GM12878 (cell line): ENCODE measurements around the gene PNPLA5. TPM values are rescaled to one million over a fixed set of nuclear protein-coding genes. Genes with fewer than 3 reads are reported as not detected.

Experiments
- ATAC-seq: fragments of 200-7000 bp; cut with Tn5 transposase; 3 replicates; pipeline ENCODE4 v1.9.1; 2020; ENCODE audit warnings: mild to moderate bottlenecking, moderate library complexity
- BruUV-seq: library from RNA; stranded (reverse); fragments of 400-500 nt; replicated peaks from 2 replicates; lab custom pipeline; 2021; lab: Mats Ljungman, UMichigan
- CTCF ChIA-PET: fragments of 300-600 bp; sonication (Branson Sonifier 250); formaldehyde crosslinking; extraction: SDS; loops from one replicate; lab custom pipeline; 2021; ENCODE audit warnings: inconsistent platforms; lab: Yijun Ruan, JAX
- POLR2A ChIA-PET: fragments of 350-600 bp; formaldehyde crosslinking; extraction: SDS; loops from one replicate; lab custom pipeline; 2021; ENCODE audit warnings: inconsistent platforms; lab: Charles Lee
- RAD21 ChIA-PET: fragments of 300-600 bp; sonication (Branson Sonifier 250); formaldehyde crosslinking; loops from one replicate; lab custom pipeline; 2023; ENCODE audit warnings: antibody characterized with exemption; ENCODE audit not compliant: unreplicated experiment; lab: Charles Lee
- SMC1A ChIA-PET: fragments of 300-600 bp; sonication (Branson Sonifier 250); formaldehyde crosslinking; loops from one replicate; lab custom pipeline; 2023; ENCODE audit not compliant: unreplicated experiment, uncharacterized antibody; lab: Charles Lee
- DNase-seq: peaks from one replicate; pipeline ENCODE4 v3.0.0-alpha.2; 2011; ENCODE audit warnings: low read depth, low spot score
- FAIRE-seq: peaks from 3 replicates; lab custom pipeline; 2011; peaks lifted over from hg19 to GRCh38; lab: Jason Lieb, UNC
- H2AFZ ChIP-seq: 2 replicates; pipeline ENCODE4 v1.6.0; 2011; ENCODE audit warnings: low read depth, low read length, control low read depth; ENCODE audit not compliant: control insufficient read depth
- H3K27ac ChIP-seq: 2 replicates; pipeline ENCODE4 v1.5.1; 2011; ENCODE audit warnings: control low read depth; ENCODE audit not compliant: control insufficient read depth, insufficient read depth
- H3K27me3 ChIP-seq, 2 experiments: replicated peaks in 1 of 2; 2 replicates each; pipeline versions ENCODE4 v1.6.0 to v1.6.1; 2011; ENCODE audit warnings: low read length in 1 of 2; ENCODE audit not compliant: control insufficient read depth in 2 of 2, insufficient read depth in 2 of 2
- H3K36me3 ChIP-seq, 2 experiments: 2 replicates each; pipeline ENCODE4 v1.5.1; 2011; ENCODE audit warnings: low read length in 1 of 2; ENCODE audit not compliant: control insufficient read depth in 2 of 2, insufficient read depth in 2 of 2
- H3K4me1 ChIP-seq: 2 replicates; pipeline ENCODE4 v1.6.1; 2011; ENCODE audit warnings: mild to moderate bottlenecking, low read length, moderate library complexity, mixed read lengths; ENCODE audit not compliant: control insufficient read depth, insufficient read depth
- H3K4me2 ChIP-seq: 2 replicates; pipeline ENCODE4 v1.6.0; 2011; ENCODE audit warnings: control low read depth; ENCODE audit not compliant: control insufficient read depth, insufficient read depth
- H3K4me3 ChIP-seq: fragments of 200-600 bp; sonication (generic); 2 replicates; pipeline ENCODE4 v1.5.1; 2016
- H3K79me2 ChIP-seq: 2 replicates; pipeline ENCODE4 v1.6.0; 2011; ENCODE audit warnings: low read length; ENCODE audit not compliant: control insufficient read depth, insufficient read depth
- H3K9ac ChIP-seq: 2 replicates; pipeline ENCODE4 v1.8.0; 2011; ENCODE audit warnings: low read length, control low read depth, mixed read lengths; ENCODE audit not compliant: control insufficient read depth, insufficient read depth
- H3K9me3 ChIP-seq: replicated peaks from 3 replicates; pipeline ENCODE4 v1.5.1; 2011; ENCODE audit warnings: mild to moderate bottlenecking, low read length; ENCODE audit not compliant: control insufficient read depth, insufficient read depth
- H4K20me1 ChIP-seq: 2 replicates; pipeline ENCODE4 v1.6.0; 2011; ENCODE audit not compliant: control insufficient read depth, insufficient read depth
- EED ChIP-seq: sonication (generic); IDR thresholded peaks from 2 replicates; pipeline ENCODE4 v1.6.1; 2016; ENCODE audit warnings: antibody characterized with exemption, low read depth
- KLF5 ChIP-seq: fragments of 450-650 bp; IDR thresholded peaks from 2 replicates; pipeline ENCODE4 v1.6.1; 2014; ENCODE audit warnings: mild to moderate bottlenecking; ENCODE audit not compliant: partially characterized antibody
- RBBP5 ChIP-seq: fragments of 200-600 bp; sonication (generic); conservative IDR thresholded peaks from 2 replicates; pipeline ENCODE4 v1.6.1; 2016
- SREBF1 ChIP-seq: IDR thresholded peaks from 2 replicates; pipeline ENCODE4 v1.6.1; 2012; ENCODE audit warnings: mild to moderate bottlenecking, low read length
- WGBS: methylation state at CpG from one replicate; pipeline ENCODE4 v1.1.6; 2016; ENCODE audit warnings: low lambda C conversion rate; ENCODE audit not compliant: insufficient replicate concordance, insufficient coverage; ENCODE audit errors: missing lambda C conversion rate; 5-methylcytosine and 5-hydroxymethylcytosine counted together
- in situ Hi-C: fragments of 300-500 bp; cut with MboI; formaldehyde crosslinking; loops from 9 replicates; pipeline ENCODE4 v1.14.3; 2018; ENCODE audit warnings: mixed read lengths
- intact Hi-C: fragments of 100-400 bp; cut with micrococcal nuclease; formaldehyde crosslinking; loops from one replicate; pipeline ENCODE4 v1.14.2; 2022; ENCODE audit not compliant: unreplicated experiment
- polyA plus RNA-seq, 11 experiments: library from polyadenylated mRNA; depleted of rRNA in 4 of 11; unstranded in 6 of 11; stranded (reverse) in 5 of 11; fragments of >200 nt; fragmentation: Nextera tagmentation in 4 of 11; fragmentation: Illumina TruSeq in 1 of 11; extraction: Ambion mirVana in 4 of 11; extraction: Trizol in 1 of 11; gene quantifications; 1 replicate in 1 of 11; 2 replicates in 10 of 11; pipeline versions ENCODE4 v1.2.1 to v1.2.3, GENCODE V29; 2011 to 2016; ENCODE audit warnings: inconsistent platforms in 2 of 11, missing spikeins in 2 of 11, low read depth in 1 of 11
- total RNA-seq, 4 experiments: library from RNA; depleted of rRNA in 3 of 4; stranded (reverse); fragments of >200 nt in 3 of 4; fragmentation: Illumina TruSeq in 1 of 4; extraction: Trizol in 1 of 4; gene quantifications; 2 replicates each; pipeline versions ENCODE4 v1.2.1 to v1.2.3, GENCODE V29; 2013 to 2021
- TF ChIP-seq, protein P1 (sequence below): fragments of 450-650 bp; IDR thresholded peaks from 2 replicates; pipeline ENCODE4 v1.6.1; 2017; ENCODE audit warnings: mild to moderate bottlenecking, moderate library complexity
- TF ChIP-seq, protein P2 (sequence below): IDR thresholded peaks from 2 replicates; pipeline ENCODE4 v1.6.1; 2012; ENCODE audit warnings: improper control_type of control experiment, low read depth, low read length; ENCODE audit not compliant: insufficient replicate concordance

PNPLA5 gene
- total and polyA plus RNA-seq, 10 of the 15 experiments (the other 5 are each of a cell fraction or from before 2014, with no cell fraction given), result not detected

DNA sequence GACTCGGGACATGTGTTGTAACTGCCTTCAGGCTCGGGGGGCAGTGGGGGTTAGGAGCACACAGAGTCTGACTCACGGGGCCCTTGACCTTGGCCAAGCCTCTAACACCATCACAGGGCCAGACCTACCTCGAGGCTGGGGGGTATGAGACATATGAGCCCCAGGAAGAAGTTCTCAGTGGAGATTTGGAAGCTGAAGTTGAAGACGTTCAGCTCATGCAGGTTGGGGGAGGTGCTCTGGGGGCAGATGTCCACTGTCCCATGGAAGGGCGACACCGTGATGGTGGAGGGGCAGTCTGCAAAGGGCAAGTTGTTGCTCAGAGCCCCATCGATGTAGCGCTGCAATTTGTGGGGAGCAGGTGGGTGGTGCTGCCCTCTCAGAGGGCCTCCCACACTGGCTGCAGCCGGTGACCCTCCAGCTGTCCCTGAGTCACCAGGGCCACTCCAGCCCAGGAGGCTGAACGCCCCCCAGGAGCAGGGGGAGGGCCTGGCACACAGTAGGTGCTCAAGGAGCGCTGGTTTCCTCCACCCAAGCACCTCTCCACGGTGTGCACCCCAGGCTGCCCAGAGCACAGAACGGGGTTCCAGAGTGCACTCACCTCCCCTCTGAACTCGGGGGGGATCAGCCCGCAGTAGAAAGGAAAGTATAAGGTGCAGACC is 2.5 kb downstream of the PNPLA5 start:
- Histone ChIP-seq H3K79me2 (no peaks in the 10 kb centered on the region), H3K27me3 (peaks cover 11% of the 10 kb centered on the region in 2 experiments), H2AFZ (no peak overlapping the region), H4K20me1 (no peaks in the 10 kb centered on the region; the same call in 1 of the 2 replicates), H3K4me1 (peaks cover 6% of the 10 kb centered on the region), H3K4me3 (no peak overlapping the region)
- intact Hi-C loops, result loop anchor here (10.0 kb wide), 1 partner anchor 145 kb away; no protein-coding TSS in a partner anchor
- RAD21 ChIA-PET, result no interaction called here
- DNase-seq, result no peak
- in situ Hi-C loops, result no loop called here
- SMC1A ChIA-PET, result no interaction called here
- POLR2A ChIA-PET, result no interaction called here
- BruUV-seq, result no TSS peak
- TF ChIP-seq SREBF1, result no peak
- TF ChIP-seq, all 136 proteins: peak for 0
- no peak for FAIRE-seq
- ATAC-seq, result no peak
- Histone ChIP-seq H3K4me2 (no peak overlapping the region), H3K9me3 (no peaks in the 10 kb centered on the region), H3K36me3 (no peaks in the 10 kb centered on the region), H3K27ac (no peak overlapping the region), H3K9ac (no peak overlapping the region)
- CTCF ChIA-PET, result interaction anchor here (1.4 kb wide), 1 partner anchor 57 kb away, joined by 3 read pairs; no protein-coding TSS in a partner anchor
- 14% methylated on average over 14 of the region's 16 CpGs for WGBS

DNA sequence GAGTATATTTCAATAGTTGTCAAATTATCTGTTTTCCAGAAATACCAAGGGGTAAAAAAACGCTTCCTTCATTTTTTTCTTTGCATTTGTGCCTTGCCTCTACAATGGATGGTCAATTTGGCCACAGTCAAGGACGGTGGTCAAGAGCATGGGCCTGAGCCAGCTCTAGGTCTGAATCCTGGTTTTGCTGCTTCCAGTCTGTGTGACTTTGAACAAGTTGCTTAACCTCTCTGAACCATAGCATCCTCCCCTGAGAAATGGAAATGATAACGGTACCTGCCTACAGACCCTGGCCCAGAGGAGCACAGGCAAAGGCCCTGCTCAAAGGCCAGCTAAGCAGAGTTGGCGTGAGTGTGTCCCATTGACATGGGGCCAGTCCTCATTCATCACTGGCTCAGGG is 3.1 kb downstream of the PNPLA5 start:
- CTCF ChIA-PET, result interaction anchor here (1.4 kb wide), 1 partner anchor 57 kb away, joined by 3 read pairs; no protein-coding TSS in a partner anchor
- H3K4me3 ChIP-seq, result no peak overlapping the region
- RAD21 ChIA-PET, result no interaction called here
- H3K4me1 ChIP-seq, result peaks cover 9% of the 10 kb centered on the region
- SMC1A ChIA-PET, result no interaction called here
- POLR2A ChIA-PET, result no interaction called here
- no peaks in the 10 kb centered on the region for H3K79me2 ChIP-seq
- in situ Hi-C loops (no loop called here), intact Hi-C loops (loop anchor here (10.0 kb wide), 1 partner anchor 144 kb away; no protein-coding TSS in a partner anchor)
- no peaks in the 10 kb centered on the region for H3K36me3 ChIP-seq
- H3K27me3 ChIP-seq, result peaks cover 11% of the 10 kb centered on the region in 2 experiments
- H3K27ac ChIP-seq, result no peak overlapping the region
- H3K4me2 ChIP-seq, result no peak overlapping the region
- BruUV-seq, result no TSS peak
- no peak for ATAC-seq
- no peaks in the 10 kb centered on the region for H3K9me3 ChIP-seq
- DNase-seq, result no peak
- no peaks in the 10 kb centered on the region; the same call in 1 of the 2 replicates for H4K20me1 ChIP-seq
- WGBS, result 0% methylated on average over 4 of the region's 4 CpGs
- no peak for FAIRE-seq
- no peak overlapping the region for H3K9ac ChIP-seq
- no peak overlapping the region for H2AFZ ChIP-seq
- TF ChIP-seq EED, result no peak
- no peak for TF ChIP-seq RBBP5
- TF ChIP-seq, protein P1, sequence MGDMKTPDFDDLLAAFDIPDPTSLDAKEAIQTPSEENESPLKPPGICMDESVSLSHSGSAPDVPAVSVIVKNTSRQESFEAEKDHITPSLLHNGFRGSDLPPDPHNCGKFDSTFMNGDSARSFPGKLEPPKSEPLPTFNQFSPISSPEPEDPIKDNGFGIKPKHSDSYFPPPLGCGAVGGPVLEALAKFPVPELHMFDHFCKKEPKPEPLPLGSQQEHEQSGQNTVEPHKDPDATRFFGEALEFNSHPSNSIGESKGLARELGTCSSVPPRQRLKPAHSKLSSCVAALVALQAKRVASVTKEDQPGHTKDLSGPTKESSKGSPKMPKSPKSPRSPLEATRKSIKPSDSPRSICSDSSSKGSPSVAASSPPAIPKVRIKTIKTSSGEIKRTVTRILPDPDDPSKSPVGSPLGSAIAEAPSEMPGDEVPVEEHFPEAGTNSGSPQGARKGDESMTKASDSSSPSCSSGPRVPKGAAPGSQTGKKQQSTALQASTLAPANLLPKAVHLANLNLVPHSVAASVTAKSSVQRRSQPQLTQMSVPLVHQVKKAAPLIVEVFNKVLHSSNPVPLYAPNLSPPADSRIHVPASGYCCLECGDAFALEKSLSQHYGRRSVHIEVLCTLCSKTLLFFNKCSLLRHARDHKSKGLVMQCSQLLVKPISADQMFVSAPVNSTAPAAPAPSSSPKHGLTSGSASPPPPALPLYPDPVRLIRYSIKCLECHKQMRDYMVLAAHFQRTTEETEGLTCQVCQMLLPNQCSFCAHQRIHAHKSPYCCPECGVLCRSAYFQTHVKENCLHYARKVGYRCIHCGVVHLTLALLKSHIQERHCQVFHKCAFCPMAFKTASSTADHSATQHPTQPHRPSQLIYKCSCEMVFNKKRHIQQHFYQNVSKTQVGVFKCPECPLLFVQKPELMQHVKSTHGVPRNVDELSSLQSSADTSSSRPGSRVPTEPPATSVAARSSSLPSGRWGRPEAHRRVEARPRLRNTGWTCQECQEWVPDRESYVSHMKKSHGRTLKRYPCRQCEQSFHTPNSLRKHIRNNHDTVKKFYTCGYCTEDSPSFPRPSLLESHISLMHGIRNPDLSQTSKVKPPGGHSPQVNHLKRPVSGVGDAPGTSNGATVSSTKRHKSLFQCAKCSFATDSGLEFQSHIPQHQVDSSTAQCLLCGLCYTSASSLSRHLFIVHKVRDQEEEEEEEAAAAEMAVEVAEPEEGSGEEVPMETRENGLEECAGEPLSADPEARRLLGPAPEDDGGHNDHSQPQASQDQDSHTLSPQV, result no peak
- TF ChIP-seq, protein P2, sequence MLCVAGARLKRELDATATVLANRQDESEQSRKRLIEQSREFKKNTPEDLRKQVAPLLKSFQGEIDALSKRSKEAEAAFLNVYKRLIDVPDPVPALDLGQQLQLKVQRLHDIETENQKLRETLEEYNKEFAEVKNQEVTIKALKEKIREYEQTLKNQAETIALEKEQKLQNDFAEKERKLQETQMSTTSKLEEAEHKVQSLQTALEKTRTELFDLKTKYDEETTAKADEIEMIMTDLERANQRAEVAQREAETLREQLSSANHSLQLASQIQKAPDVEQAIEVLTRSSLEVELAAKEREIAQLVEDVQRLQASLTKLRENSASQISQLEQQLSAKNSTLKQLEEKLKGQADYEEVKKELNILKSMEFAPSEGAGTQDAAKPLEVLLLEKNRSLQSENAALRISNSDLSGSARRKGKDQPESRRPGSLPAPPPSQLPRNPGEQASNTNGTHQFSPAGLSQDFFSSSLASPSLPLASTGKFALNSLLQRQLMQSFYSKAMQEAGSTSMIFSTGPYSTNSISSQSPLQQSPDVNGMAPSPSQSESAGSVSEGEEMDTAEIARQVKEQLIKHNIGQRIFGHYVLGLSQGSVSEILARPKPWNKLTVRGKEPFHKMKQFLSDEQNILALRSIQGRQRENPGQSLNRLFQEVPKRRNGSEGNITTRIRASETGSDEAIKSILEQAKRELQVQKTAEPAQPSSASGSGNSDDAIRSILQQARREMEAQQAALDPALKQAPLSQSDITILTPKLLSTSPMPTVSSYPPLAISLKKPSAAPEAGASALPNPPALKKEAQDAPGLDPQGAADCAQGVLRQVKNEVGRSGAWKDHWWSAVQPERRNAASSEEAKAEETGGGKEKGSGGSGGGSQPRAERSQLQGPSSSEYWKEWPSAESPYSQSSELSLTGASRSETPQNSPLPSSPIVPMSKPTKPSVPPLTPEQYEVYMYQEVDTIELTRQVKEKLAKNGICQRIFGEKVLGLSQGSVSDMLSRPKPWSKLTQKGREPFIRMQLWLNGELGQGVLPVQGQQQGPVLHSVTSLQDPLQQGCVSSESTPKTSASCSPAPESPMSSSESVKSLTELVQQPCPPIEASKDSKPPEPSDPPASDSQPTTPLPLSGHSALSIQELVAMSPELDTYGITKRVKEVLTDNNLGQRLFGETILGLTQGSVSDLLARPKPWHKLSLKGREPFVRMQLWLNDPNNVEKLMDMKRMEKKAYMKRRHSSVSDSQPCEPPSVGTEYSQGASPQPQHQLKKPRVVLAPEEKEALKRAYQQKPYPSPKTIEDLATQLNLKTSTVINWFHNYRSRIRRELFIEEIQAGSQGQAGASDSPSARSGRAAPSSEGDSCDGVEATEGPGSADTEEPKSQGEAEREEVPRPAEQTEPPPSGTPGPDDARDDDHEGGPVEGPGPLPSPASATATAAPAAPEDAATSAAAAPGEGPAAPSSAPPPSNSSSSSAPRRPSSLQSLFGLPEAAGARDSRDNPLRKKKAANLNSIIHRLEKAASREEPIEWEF, result no peak
- TF ChIP-seq KLF5, result no peak
